IMR-90 (cell line): ENCODE data around the gene NPFF. TPM values are rescaled to one million over a fixed set of nuclear protein-coding genes. Genes with fewer than 3 reads are reported as not detected.

Experiments
- ATAC-seq: fragments of 200-7000 bp; cut with Tn5 transposase; 2 replicates; pipeline ENCODE4 v1.9.1; 2020; ENCODE audit warnings: low read depth, mild to moderate bottlenecking, moderate library complexity
- BruUV-seq: library from RNA; stranded (reverse); fragments of 400-500 nt; replicated peaks from 2 replicates; lab custom pipeline; 2021; lab: Mats Ljungman, UMichigan
- CTCF ChIA-PET: fragments of 300-600 bp; formaldehyde crosslinking; extraction: SDS; loops from one replicate; lab custom pipeline; 2021; ENCODE audit warnings: antibody characterized with exemption; lab: Yijun Ruan, JAX
- POLR2A ChIA-PET: fragments of 300-600 bp; sonication (Branson Sonifier 250); formaldehyde crosslinking; loops from one replicate; lab custom pipeline; 2022; ENCODE audit warnings: antibody characterized with exemption; ENCODE audit not compliant: unreplicated experiment; lab: Charles Lee
- DNase-seq: peaks from one replicate; pipeline ENCODE4 v3.0.0; 2013
- H2AFZ ChIP-seq: replicated peaks from 2 replicates; pipeline ENCODE3; 2013; ENCODE audit warnings: low read length, mild to moderate bottlenecking; ENCODE audit not compliant: poor library complexity
- H2AK5ac ChIP-seq: 2 replicates; pipeline ENCODE4 v1.6.1; 2013; ENCODE audit warnings: low read depth, low read length, inconsistent platforms
- H2AK9ac ChIP-seq: replicated peaks from 2 replicates; pipeline ENCODE3; 2013; ENCODE audit warnings: mild to moderate bottlenecking, low read depth, low read length, moderate library complexity; ENCODE audit not compliant: poor library complexity
- H2BK120ac ChIP-seq: 2 replicates; pipeline ENCODE4 v1.6.1; 2013; ENCODE audit warnings: low read depth, low read length, inconsistent platforms
- H2BK15ac ChIP-seq: 3 replicates; pipeline ENCODE4 v1.6.1; 2013; ENCODE audit warnings: low read depth, low read length, inconsistent platforms
- H2BK20ac ChIP-seq: 2 replicates; pipeline ENCODE4 v1.6.1; 2013; ENCODE audit warnings: low read depth, mild to moderate bottlenecking, inconsistent platforms, low read length, moderate library complexity
- H2BK5ac ChIP-seq: 2 replicates; pipeline ENCODE4 v1.6.1; 2013; ENCODE audit warnings: mild to moderate bottlenecking, low read depth, low read length, inconsistent platforms; ENCODE audit not compliant: poor library complexity, severe bottlenecking
- H3K14ac ChIP-seq: replicated peaks from 2 replicates; pipeline ENCODE4 v1.6.1; 2013; ENCODE audit warnings: low read depth, low read length, inconsistent platforms
- H3K18ac ChIP-seq: 2 replicates; pipeline ENCODE4 v1.6.1; 2013; ENCODE audit warnings: low read depth, low read length, control low read depth
- H3K23ac ChIP-seq: 2 replicates; pipeline ENCODE4 v1.6.1; 2013; ENCODE audit warnings: low read depth, low read length, inconsistent platforms
- H3K27ac ChIP-seq: 2 replicates; pipeline ENCODE4 v1.5.1; 2013; ENCODE audit warnings: mild to moderate bottlenecking, control low read depth, low read length; ENCODE audit not compliant: insufficient read depth
- H3K27me3 ChIP-seq: 2 replicates; pipeline ENCODE4 v1.6.1; 2013; ENCODE audit warnings: low read length; ENCODE audit not compliant: control insufficient read depth, insufficient read depth
- H3K36me3 ChIP-seq: 2 replicates; pipeline ENCODE4 v1.6.1; 2013; ENCODE audit warnings: low read length, mixed read lengths; ENCODE audit not compliant: control insufficient read depth, insufficient read depth
- H3K4ac ChIP-seq: 2 replicates; pipeline ENCODE4 v1.6.1; 2013; ENCODE audit warnings: low read depth, low read length, inconsistent platforms
- H3K4me1 ChIP-seq: 2 replicates; pipeline ENCODE4 v1.6.1; 2013; ENCODE audit warnings: low read length, mixed read lengths; ENCODE audit not compliant: control insufficient read depth, insufficient read depth
- H3K4me2 ChIP-seq: 2 replicates; pipeline ENCODE4 v1.6.1; 2013; ENCODE audit warnings: low read depth, mild to moderate bottlenecking, control low read depth, low read length, moderate library complexity
- H3K4me3 ChIP-seq: 2 replicates; pipeline ENCODE4 v1.5.1; 2013; ENCODE audit warnings: low read depth, mild to moderate bottlenecking, control low read depth, low read length, moderate library complexity; ENCODE audit not compliant: insufficient read depth
- H3K56ac ChIP-seq: 2 replicates; pipeline ENCODE4 v1.6.1; 2013; ENCODE audit warnings: low read length, inconsistent platforms; ENCODE audit not compliant: insufficient read depth; ENCODE audit errors: extremely low read depth
- H3K79me1 ChIP-seq, 2 experiments: 2 replicates each; pipeline ENCODE4 v1.6.1; 2013; ENCODE audit warnings: low read length in 2 of 2, inconsistent platforms in 1 of 2, low read depth in 1 of 2
- H3K9ac ChIP-seq: 2 replicates; pipeline ENCODE4 v1.6.1; 2013; ENCODE audit warnings: low read depth, low read length, control low read depth
- H3K9me1 ChIP-seq: 2 replicates; pipeline ENCODE4 v1.6.1; 2013; ENCODE audit warnings: low read length, inconsistent platforms; ENCODE audit not compliant: insufficient read depth
- H3K9me3 ChIP-seq: 2 replicates; pipeline ENCODE4 v1.6.1; 2013; ENCODE audit warnings: low read length; ENCODE audit not compliant: control insufficient read depth, insufficient read depth
- H4K20me1 ChIP-seq: 2 replicates; pipeline ENCODE4 v1.6.1; 2013; ENCODE audit warnings: low read length, inconsistent platforms; ENCODE audit not compliant: insufficient read depth
- H4K5ac ChIP-seq: 2 replicates; pipeline ENCODE4 v1.6.1; 2013; ENCODE audit warnings: mild to moderate bottlenecking, low read depth, low read length, control low read depth
- H4K8ac ChIP-seq, 2 experiments: 2 replicates each; pipeline ENCODE4 v1.6.1; 2013; ENCODE audit warnings: low read depth in 2 of 2, low read length in 2 of 2, control low read depth in 1 of 2, inconsistent platforms in 1 of 2
- H4K91ac ChIP-seq: 2 replicates; pipeline ENCODE4 v1.6.1; 2013; ENCODE audit warnings: low read depth, low read length, inconsistent platforms; ENCODE audit not compliant: insufficient read depth
- MAFK ChIP-seq: IDR thresholded peaks from 2 replicates; pipeline ENCODE4 v1.6.1; 2012; ENCODE audit warnings: low read depth, low read length, improper control_type of control experiment
- MXI1 ChIP-seq: IDR thresholded peaks from 2 replicates; pipeline ENCODE4 v1.6.1; 2012; ENCODE audit warnings: low read depth, mild to moderate bottlenecking, low read length, moderate library complexity, borderline replicate concordance
- RFX5 ChIP-seq: IDR thresholded peaks from 2 replicates; pipeline ENCODE4 v1.8.0; 2012; ENCODE audit warnings: low read depth, mild to moderate bottlenecking, low read length, moderate library complexity
- SMC3 ChIP-seq: fragments of 150-350 bp; IDR thresholded peaks from 2 replicates; pipeline ENCODE4 v1.6.1; 2016; ENCODE audit warnings: low read depth, mild to moderate bottlenecking, antibody characterized with exemption, low read length, moderate library complexity
- WGBS, 2 experiments: methylation state at CpG; one replicate each; pipeline versions ENCODE4 v1.1.5 to v1.1.7; 2013; ENCODE audit warnings: missing lambda C conversion rate in 2 of 2; ENCODE audit not compliant: insufficient read length in 1 of 2; ENCODE audit errors: extremely low coverage in 2 of 2; 5-methylcytosine and 5-hydroxymethylcytosine counted together
- dilution Hi-C: fragments of 300-500 bp; cut with HindIII; formaldehyde crosslinking; loops from one replicate; pipeline ENCODE4 v1.14.3; 2018; ENCODE audit warnings: low sequenced_read_pairs; ENCODE audit not compliant: unreplicated experiment
- in situ Hi-C: fragments of 300-500 bp; cut with MboI; formaldehyde crosslinking; loops from 3 replicates; pipeline ENCODE4 v1.14.3; 2019; ENCODE audit warnings: low sequenced_read_pairs, inconsistent platforms, mixed read lengths
- intact Hi-C: fragments of 100-400 bp; cut with micrococcal nuclease; formaldehyde crosslinking; loops from 2 replicates; pipeline ENCODE4 v1.10.0; 2022
- polyA plus RNA-seq, 3 experiments: library from polyadenylated mRNA; depleted of rRNA; stranded (reverse); fragments of >200 nt; gene quantifications; 2 replicates each; pipeline ENCODE4 v1.2.3, GENCODE V29; 2012; ENCODE audit warnings: low replicate concordance in 1 of 3
- total RNA-seq: library from RNA; depleted of rRNA; stranded (reverse); fragments of >200 nt; gene quantifications from 2 replicates; pipeline ENCODE4 v1.2.3, GENCODE V29; 2012
- TF ChIP-seq, protein P1 (sequence below): fragments of 150-350 bp; IDR thresholded peaks from 2 replicates; pipeline ENCODE4 v1.6.1; 2017; ENCODE audit warnings: mild to moderate bottlenecking, antibody characterized with exemption, low read length, low read depth
- TF ChIP-seq, protein P2 (sequence below): conservative IDR thresholded peaks from 2 replicates; pipeline ENCODE4 v1.5.1; 2012; ENCODE audit warnings: mild to moderate bottlenecking, low read depth, low read length, improper control_type of control experiment

NPFF gene
- total and polyA plus RNA-seq, 2 of the 4 experiments (the other 2 are of a cell fraction): not detected

GRCh38 chr12:53536962-53537361 lies 29.7 kb upstream of the NPFF start:
- Histone ChIP-seq H3K23ac (no peak overlapping the region), H3K4ac (no peak overlapping the region), H3K36me3 (peaks cover 39% of the 10 kb centered on the region), H3K27ac (no peak overlapping the region), H3K27me3 (no peaks in the 10 kb centered on the region), H3K14ac (no peak overlapping the region), H4K8ac (no peak overlapping the region), H4K91ac (no peak overlapping the region), H3K18ac (no peak overlapping the region), H3K79me1 (peaks cover 0 to 3% of the 10 kb centered on the region in 2 experiments; a peak in 2 of 4 replicates), H3K56ac (no peak overlapping the region), H3K9me3 (no peaks in the 10 kb centered on the region), H3K9ac (no peak overlapping the region), H3K4me3 (no peak overlapping the region), H3K4me2 (no peak overlapping the region), H2BK15ac (no peak overlapping the region), H3K9me1 (no peaks in the 10 kb centered on the region; the same call in 1 of the 2 replicates), H2BK20ac (no peak overlapping the region), H4K20me1 (no peaks in the 10 kb centered on the region), H2AK5ac (no peak overlapping the region), H4K5ac (no peak overlapping the region), H2AK9ac (no peak overlapping the region), H3K4me1 (peaks cover 2% of the 10 kb centered on the region; the same call in 1 of the 2 replicates), H2BK5ac (no peak overlapping the region), H2AFZ (no peak overlapping the region), H2BK120ac (no peak overlapping the region)
- intact Hi-C loops: no loop called here
- TF ChIP-seq, protein P1, sequence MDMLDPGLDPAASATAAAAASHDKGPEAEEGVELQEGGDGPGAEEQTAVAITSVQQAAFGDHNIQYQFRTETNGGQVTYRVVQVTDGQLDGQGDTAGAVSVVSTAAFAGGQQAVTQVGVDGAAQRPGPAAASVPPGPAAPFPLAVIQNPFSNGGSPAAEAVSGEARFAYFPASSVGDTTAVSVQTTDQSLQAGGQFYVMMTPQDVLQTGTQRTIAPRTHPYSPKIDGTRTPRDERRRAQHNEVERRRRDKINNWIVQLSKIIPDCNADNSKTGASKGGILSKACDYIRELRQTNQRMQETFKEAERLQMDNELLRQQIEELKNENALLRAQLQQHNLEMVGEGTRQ: no peak
- TF ChIP-seq, protein P2, sequence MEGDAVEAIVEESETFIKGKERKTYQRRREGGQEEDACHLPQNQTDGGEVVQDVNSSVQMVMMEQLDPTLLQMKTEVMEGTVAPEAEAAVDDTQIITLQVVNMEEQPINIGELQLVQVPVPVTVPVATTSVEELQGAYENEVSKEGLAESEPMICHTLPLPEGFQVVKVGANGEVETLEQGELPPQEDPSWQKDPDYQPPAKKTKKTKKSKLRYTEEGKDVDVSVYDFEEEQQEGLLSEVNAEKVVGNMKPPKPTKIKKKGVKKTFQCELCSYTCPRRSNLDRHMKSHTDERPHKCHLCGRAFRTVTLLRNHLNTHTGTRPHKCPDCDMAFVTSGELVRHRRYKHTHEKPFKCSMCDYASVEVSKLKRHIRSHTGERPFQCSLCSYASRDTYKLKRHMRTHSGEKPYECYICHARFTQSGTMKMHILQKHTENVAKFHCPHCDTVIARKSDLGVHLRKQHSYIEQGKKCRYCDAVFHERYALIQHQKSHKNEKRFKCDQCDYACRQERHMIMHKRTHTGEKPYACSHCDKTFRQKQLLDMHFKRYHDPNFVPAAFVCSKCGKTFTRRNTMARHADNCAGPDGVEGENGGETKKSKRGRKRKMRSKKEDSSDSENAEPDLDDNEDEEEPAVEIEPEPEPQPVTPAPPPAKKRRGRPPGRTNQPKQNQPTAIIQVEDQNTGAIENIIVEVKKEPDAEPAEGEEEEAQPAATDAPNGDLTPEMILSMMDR: no peak
- TF ChIP-seq SMC3 (no peak), MXI1 (no peak), MAFK (no peak), RFX5 (no peak)
- no peak for DNase-seq
- BruUV-seq: no TSS peak
- ChIA-PET POLR2A (no interaction called here), CTCF (no interaction called here)
- WGBS, 2 experiments: no CpG with 5 or more reads among the region's 3 CpGs
- no peak for ATAC-seq
- dilution Hi-C loops: no loop called here
- in situ Hi-C loops: no loop called here
